ENCODE measurements around the gene EPHA3. TPM values are rescaled to one million over a fixed set of nuclear protein-coding genes. Genes with fewer than 3 reads are reported as not detected.

The EPHA3 gene
- total RNA-seq, 4 donors from 2014 or later: 5.6 to 63.0 (median 16.6) TPM

DNA sequence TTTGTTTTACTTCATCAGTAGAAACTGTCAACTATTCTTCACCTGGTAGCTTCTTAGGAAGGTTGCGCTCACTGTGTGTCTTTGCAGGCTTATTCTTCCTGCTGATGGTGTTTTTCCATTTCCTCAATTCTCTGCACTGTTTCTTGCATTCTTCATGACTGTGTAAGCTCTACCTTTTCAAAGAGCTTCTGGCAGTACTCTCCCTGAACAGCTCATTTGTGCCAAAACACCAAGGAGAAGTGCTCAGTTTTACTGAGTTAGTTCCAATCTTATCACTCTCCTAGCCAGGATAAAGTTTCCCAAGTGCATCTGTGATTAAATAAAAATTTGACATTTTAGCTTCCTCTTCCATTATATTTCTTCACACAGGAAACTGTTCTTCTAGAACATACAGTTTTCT lies 339.8 kb downstream of the EPHA3 start:
- Histone ChIP-seq H3K27ac (no peak overlapping the region), H3K36me3 (no peaks in the 10 kb centered on the region), H3K27me3 (no peaks in the 10 kb centered on the region), H3K4me1 (no peaks in the 10 kb centered on the region), H3K4me3 (no peak overlapping the region), H3K9me3 (no peaks in the 10 kb centered on the region)
- TF ChIP-seq POLR2A (IDR thresholded peaks at IDR 0.05): no peak
- TF ChIP-seq, protein P1, sequence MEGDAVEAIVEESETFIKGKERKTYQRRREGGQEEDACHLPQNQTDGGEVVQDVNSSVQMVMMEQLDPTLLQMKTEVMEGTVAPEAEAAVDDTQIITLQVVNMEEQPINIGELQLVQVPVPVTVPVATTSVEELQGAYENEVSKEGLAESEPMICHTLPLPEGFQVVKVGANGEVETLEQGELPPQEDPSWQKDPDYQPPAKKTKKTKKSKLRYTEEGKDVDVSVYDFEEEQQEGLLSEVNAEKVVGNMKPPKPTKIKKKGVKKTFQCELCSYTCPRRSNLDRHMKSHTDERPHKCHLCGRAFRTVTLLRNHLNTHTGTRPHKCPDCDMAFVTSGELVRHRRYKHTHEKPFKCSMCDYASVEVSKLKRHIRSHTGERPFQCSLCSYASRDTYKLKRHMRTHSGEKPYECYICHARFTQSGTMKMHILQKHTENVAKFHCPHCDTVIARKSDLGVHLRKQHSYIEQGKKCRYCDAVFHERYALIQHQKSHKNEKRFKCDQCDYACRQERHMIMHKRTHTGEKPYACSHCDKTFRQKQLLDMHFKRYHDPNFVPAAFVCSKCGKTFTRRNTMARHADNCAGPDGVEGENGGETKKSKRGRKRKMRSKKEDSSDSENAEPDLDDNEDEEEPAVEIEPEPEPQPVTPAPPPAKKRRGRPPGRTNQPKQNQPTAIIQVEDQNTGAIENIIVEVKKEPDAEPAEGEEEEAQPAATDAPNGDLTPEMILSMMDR (IDR thresholded peaks at IDR 0.05): no peak
- no peak for DNase-seq
- intact Hi-C loops (cut with DNase I; ENCODE audit: low total_unique reads): no loop called here

DNA sequence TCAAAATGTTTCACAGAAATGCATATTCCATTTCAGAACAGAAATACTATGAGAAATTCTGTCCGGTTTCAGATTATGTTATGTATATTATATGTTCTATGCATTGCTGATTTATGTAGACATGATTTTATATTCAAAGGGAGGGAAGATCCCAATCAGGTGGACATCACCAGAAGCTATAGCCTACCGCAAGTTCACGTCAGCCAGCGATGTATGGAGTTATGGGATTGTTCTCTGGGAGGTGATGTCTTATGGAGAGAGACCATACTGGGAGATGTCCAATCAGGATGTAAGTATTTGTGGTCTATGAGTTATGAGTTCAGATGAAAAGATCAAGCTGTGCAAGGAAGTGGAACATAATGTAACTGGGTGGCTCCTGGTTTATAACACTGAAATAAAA lies 341.7 kb downstream of the EPHA3 start:
- H3K27ac ChIP-seq: no peak overlapping the region
- intact Hi-C loops (cut with DNase I; ENCODE audit: low total_unique reads): no loop called here
- TF ChIP-seq POLR2A (IDR thresholded peaks at IDR 0.05): no peak
- TF ChIP-seq, protein P1 (IDR thresholded peaks at IDR 0.05): no peak
- no peak overlapping the region for H3K4me3 ChIP-seq
- no peaks in the 10 kb centered on the region for H3K27me3 ChIP-seq
- H3K9me3 ChIP-seq: no peaks in the 10 kb centered on the region
- no peaks in the 10 kb centered on the region for H3K36me3 ChIP-seq
- no peak for DNase-seq
- no peaks in the 10 kb centered on the region for H3K4me1 ChIP-seq

DNA sequence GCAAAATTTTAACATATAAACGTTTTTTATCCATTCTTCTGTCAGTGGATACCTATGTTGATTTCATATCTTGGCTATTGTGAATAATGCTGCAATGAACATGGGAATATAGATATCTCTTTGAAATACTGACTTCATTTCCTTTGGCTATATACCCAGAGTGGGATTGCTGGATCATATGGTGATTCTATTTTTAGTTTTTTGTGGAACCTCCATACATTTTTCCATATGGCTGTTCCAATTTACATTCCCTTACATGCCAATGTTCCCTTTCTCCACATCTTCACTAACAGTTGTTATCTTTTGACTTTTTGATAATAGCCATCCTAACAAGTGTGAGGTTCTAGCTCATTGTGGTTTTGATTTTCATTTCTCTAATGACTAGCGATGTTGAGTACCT lies 344.6 kb downstream of the EPHA3 start:
- no peaks in the 10 kb centered on the region for H3K4me1 ChIP-seq
- TF ChIP-seq, protein P1 (IDR thresholded peaks at IDR 0.05): no peak
- no peak for TF ChIP-seq POLR2A (IDR thresholded peaks at IDR 0.05)
- no peaks in the 10 kb centered on the region for H3K9me3 ChIP-seq
- H3K27ac ChIP-seq: no peak overlapping the region
- no peaks in the 10 kb centered on the region for H3K36me3 ChIP-seq
- H3K27me3 ChIP-seq: no peaks in the 10 kb centered on the region
- H3K4me3 ChIP-seq: no peak overlapping the region
- DNase-seq: no peak
- intact Hi-C loops (cut with DNase I; ENCODE audit: low total_unique reads): no loop called here

DNA sequence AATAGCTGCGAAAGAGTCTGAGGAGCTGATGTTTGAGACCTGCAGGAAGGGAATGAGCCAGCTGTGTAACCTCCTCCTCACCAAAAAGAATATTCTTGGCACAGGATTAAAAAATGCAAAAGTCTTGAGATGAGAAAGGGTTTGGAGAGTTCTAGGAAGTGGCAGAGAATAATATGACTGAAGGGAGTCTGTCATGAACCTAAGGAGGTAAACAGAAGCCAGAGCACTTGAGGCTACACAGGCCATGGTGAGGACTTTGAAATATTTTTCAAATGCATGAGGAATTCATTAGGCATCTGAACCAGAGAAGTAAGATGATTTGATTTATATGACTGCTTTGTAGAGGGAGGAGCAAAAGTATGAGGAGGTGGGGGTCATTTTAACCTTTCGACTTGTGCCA lies 347.8 kb downstream of the EPHA3 start:
- H3K27ac ChIP-seq: no peak overlapping the region
- no peaks in the 10 kb centered on the region for H3K27me3 ChIP-seq
- no peaks in the 10 kb centered on the region for H3K4me1 ChIP-seq
- intact Hi-C loops (cut with DNase I; ENCODE audit: low total_unique reads): no loop called here
- TF ChIP-seq, protein P1 (IDR thresholded peaks at IDR 0.05): no peak
- no peak for TF ChIP-seq POLR2A (IDR thresholded peaks at IDR 0.05)
- no peaks in the 10 kb centered on the region for H3K9me3 ChIP-seq
- H3K4me3 ChIP-seq: no peak overlapping the region
- H3K36me3 ChIP-seq: no peaks in the 10 kb centered on the region
- no peak for DNase-seq

DNA sequence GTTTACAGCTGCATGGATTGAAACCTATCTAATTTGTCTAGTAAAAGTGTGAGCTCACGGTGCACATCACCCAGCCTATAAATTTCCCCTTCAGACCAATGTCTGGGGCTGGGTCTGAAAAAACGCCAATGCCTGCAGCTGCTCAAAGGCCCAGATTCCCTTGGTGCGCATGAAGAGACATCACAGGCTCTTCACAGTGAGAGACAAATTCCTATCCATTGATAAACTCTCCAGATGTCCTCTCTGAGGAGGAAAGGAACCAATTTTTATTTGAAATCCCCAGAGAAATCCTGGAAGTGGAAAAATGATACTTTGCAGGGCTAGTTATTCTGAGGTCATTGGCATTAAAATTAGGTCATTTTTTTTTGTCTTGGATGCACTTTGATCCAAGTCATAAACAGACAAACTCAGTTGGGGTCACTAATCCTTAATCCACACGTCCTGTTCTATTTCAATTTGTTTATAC lies 360.5 kb downstream of the EPHA3 start:
- Histone ChIP-seq H3K27ac (no peak overlapping the region), H3K4me1 (no peaks in the 10 kb centered on the region), H3K4me3 (no peak overlapping the region), H3K9me3 (no peaks in the 10 kb centered on the region), H3K36me3 (no peaks in the 10 kb centered on the region), H3K27me3 (no peaks in the 10 kb centered on the region)
- intact Hi-C loops (cut with DNase I; ENCODE audit: low total_unique reads): no loop called here
- TF ChIP-seq POLR2A (IDR thresholded peaks at IDR 0.05): no peak
- TF ChIP-seq, protein P1 (IDR thresholded peaks at IDR 0.05): no peak
- no peak for DNase-seq
